Neural progenitor cell (in vitro differentiated cells): Measurements from ENCODE around the gene TRABD2B. TPM values are rescaled to one million over a fixed set of nuclear protein-coding genes. Genes with fewer than 3 reads are reported as not detected.

Source experiments
- DNase-seq: peaks from one replicate; pipeline ENCODE4 v3.0.0-alpha.2; 2016; ENCODE audit warnings: low spot score
- H2AFZ ChIP-seq: fragments of 200-600 bp; sonication (generic); replicated peaks from 2 replicates; pipeline ENCODE4 v1.6.1; 2016; ENCODE audit warnings: antibody characterized with exemption
- H3F3A ChIP-seq: fragments of 200-600 bp; sonication (generic); 2 replicates; pipeline ENCODE4 v1.6.1; 2016; ENCODE audit warnings: antibody characterized with exemption, low read depth
- H3K27ac ChIP-seq: fragments of 200-600 bp; sonication (generic); 2 replicates; pipeline ENCODE4 v1.5.1; 2016; ENCODE audit warnings: mild to moderate bottlenecking
- H3K27me3 ChIP-seq: fragments of 200-600 bp; sonication (generic); 2 replicates; pipeline ENCODE4 v1.6.1; 2016; ENCODE audit warnings: mild to moderate bottlenecking, moderate library complexity
- H3K36me3 ChIP-seq: fragments of 200-600 bp; sonication (generic); 2 replicates; pipeline ENCODE4 v1.5.1; 2016
- H3K4me1 ChIP-seq: fragments of 200-600 bp; sonication (generic); 2 replicates; pipeline ENCODE4 v1.6.1; 2016; ENCODE audit warnings: mixed run types
- H3K4me2 ChIP-seq: fragments of 200-600 bp; sonication (generic); 2 replicates; pipeline ENCODE4 v1.6.1; 2016
- H3K4me3 ChIP-seq: fragments of 200-600 bp; sonication (generic); 2 replicates; pipeline ENCODE4 v1.5.1; 2016
- H3K79me2 ChIP-seq: fragments of 200-600 bp; sonication (generic); 2 replicates; pipeline ENCODE4 v1.6.1; 2016; ENCODE audit warnings: low read depth
- H3K9ac ChIP-seq: fragments of 200-600 bp; sonication (generic); 2 replicates; pipeline ENCODE4 v1.6.1; 2016
- H3K9me3 ChIP-seq: fragments of 200-600 bp; sonication (generic); 2 replicates; pipeline ENCODE4 v1.5.1; 2016; ENCODE audit warnings: low read depth
- H4K20me1 ChIP-seq: fragments of 200-600 bp; sonication (generic); 2 replicates; pipeline ENCODE4 v1.6.1; 2016; ENCODE audit warnings: low read depth
- H3K27ac Mint-ChIP-seq: 3 replicates; pipeline ENCODE4 v1.8.0; 2021; ENCODE audit warnings: mixed read lengths
- H3K27me3 Mint-ChIP-seq: 2 replicates; pipeline ENCODE4 v1.8.0; 2022; ENCODE audit warnings: low read depth, mild to moderate bottlenecking, inconsistent platforms, moderate library complexity, mixed read lengths; ENCODE audit not compliant: insufficient read depth
- H3K36me3 Mint-ChIP-seq: 3 replicates; pipeline ENCODE4 v1.8.0; 2021; ENCODE audit warnings: mixed read lengths
- H3K4me1 Mint-ChIP-seq: 3 replicates; pipeline ENCODE4 v1.8.0; 2021; ENCODE audit warnings: mixed read lengths
- H3K4me3 Mint-ChIP-seq: 3 replicates; pipeline ENCODE4 v1.8.0; 2021; ENCODE audit warnings: mild to moderate bottlenecking, moderate library complexity, mixed read lengths
- H3K9me3 Mint-ChIP-seq: 3 replicates; pipeline ENCODE4 v1.8.0; 2020; ENCODE audit warnings: mixed read lengths
- EZH2 ChIP-seq: fragments of 200-600 bp; sonication (generic); IDR thresholded peaks from 2 replicates; pipeline ENCODE4 v1.6.1; 2017; ENCODE audit warnings: antibody characterized with exemption, mild to moderate bottlenecking, moderate library complexity
- EZH2phosphoT487 ChIP-seq: fragments of 200-600 bp; sonication (generic); IDR thresholded peaks from 2 replicates; pipeline ENCODE4 v1.6.1; 2017; ENCODE audit warnings: antibody characterized with exemption
- total RNA-seq: library from RNA; depleted of rRNA; stranded (reverse); fragments of >200 nt; gene quantifications from 2 replicates; pipeline ENCODE4 v1.2.3, GENCODE V29; 2015; ENCODE audit warnings: low replicate concordance
- TF ChIP-seq, protein P1 (sequence below): fragments of 200-600 bp; sonication (generic); IDR thresholded peaks from 2 replicates; pipeline ENCODE4 v1.5.1; 2017; ENCODE audit warnings: antibody characterized with exemption, mild to moderate bottlenecking

TRABD2B gene
- total RNA-seq, 1 donor from 2014 or later, result 0.09 TPM

DNA sequence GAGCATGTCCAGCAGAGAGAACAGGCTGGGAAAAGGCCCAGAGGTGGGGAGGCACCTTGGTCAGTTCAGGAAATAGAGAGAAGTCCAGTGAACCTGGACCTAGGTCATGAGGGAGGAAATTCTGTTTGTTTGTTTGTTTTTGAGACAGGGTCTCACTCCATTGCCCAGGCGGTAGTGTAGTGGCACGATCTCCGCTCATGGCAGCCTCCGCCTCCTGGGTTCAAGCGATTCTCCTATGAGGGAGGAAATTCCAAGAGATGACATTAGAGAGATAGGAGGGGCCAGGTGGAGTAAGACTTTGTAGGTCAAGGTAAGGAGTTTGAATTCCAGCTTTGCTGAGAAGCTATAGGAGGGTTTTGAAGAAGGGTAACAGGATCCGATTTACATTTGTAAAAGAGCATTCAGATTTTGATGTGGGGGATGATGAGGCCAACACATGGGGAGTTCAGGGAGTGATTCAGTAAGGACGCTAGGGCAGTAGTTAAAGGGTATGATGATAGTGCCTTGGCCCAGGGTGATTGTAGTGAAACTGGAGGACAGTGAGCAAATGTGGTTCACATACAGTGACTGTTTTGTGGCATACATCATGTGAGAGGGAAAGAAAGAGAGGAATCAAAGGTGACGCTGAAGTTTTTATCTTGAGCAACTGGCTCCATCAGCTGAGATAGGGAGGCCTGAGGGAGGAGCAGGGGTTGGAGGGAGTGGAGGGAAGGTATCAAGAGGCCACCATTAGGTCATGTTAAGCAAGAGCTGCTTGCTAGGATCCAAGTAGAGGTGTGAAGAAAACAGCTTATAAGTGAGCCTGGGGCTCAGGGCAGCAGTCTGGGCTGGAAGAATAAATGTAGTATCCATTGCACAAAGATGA, 8.3 kb upstream of the TRABD2B start:
- no peaks in the 10 kb centered on the region for H3K9me3 Mint-ChIP-seq

DNA sequence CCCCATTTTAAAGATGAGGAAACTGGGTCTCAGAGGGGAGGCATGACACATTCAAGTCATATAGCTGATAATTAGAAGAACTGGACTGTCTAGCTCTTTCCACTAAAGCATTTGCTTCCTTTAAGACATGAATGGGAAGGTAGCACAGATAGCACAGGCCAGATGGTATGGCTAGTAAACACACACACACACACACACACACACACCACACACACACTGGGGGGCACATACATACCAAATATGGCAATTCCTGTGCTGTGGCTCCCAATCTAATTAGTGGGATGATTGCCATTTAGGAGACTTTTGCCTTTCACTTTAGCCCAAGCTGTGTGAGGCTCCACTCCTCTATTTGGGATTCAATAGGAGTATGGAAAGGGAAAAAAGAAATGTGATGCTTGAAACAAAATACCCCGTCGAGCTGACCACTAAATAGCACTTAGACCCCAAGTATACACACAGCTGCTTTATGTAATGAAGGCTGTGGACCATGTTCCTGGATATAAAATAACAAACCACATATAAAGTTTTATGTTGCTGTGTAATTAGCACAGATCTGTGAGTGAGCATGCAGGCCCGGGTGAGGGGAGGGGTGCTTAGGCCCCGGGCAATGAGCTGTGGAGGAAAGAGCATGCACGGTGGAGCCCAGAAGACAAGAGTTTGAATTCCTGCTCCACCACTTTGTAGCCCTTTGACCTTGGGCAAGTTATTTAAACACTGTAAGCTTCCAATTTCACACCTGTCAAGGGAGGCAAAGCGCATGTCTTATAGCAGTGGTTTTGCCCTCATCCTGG, 6.8 kb upstream of the TRABD2B start:
- Histone ChIP-seq H3K4me1 (peaks cover 13% of the 10 kb centered on the region), H2AFZ (no peak overlapping the region), H3K4me3 (no peak overlapping the region), H3K27me3 (peaks cover 38% of the 10 kb centered on the region), H3K9me3 (no peaks in the 10 kb centered on the region), H3F3A (peaks cover 13% of the 10 kb centered on the region), H3K27ac (no peak overlapping the region), H3K79me2 (no peaks in the 10 kb centered on the region), H3K9ac (no peak overlapping the region), H4K20me1 (peaks cover 5% of the 10 kb centered on the region), H3K4me2 (no peak overlapping the region), H3K36me3 (no peaks in the 10 kb centered on the region)
- TF ChIP-seq EZH2, result no peak
- no peak for TF ChIP-seq EZH2phosphoT487
- TF ChIP-seq, protein P1, sequence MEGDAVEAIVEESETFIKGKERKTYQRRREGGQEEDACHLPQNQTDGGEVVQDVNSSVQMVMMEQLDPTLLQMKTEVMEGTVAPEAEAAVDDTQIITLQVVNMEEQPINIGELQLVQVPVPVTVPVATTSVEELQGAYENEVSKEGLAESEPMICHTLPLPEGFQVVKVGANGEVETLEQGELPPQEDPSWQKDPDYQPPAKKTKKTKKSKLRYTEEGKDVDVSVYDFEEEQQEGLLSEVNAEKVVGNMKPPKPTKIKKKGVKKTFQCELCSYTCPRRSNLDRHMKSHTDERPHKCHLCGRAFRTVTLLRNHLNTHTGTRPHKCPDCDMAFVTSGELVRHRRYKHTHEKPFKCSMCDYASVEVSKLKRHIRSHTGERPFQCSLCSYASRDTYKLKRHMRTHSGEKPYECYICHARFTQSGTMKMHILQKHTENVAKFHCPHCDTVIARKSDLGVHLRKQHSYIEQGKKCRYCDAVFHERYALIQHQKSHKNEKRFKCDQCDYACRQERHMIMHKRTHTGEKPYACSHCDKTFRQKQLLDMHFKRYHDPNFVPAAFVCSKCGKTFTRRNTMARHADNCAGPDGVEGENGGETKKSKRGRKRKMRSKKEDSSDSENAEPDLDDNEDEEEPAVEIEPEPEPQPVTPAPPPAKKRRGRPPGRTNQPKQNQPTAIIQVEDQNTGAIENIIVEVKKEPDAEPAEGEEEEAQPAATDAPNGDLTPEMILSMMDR, result no peak
- Mint-ChIP-seq H3K27me3 (peaks cover 6% of the 10 kb centered on the region), H3K27ac (no peak overlapping the region), H3K9me3 (no peaks in the 10 kb centered on the region), H3K36me3 (no peaks in the 10 kb centered on the region), H3K4me3 (no peak overlapping the region), H3K4me1 (peaks cover 23% of the 10 kb centered on the region)
- DNase-seq, result peak; percentile 36

More for the DNA sequence above, 8.3 kb upstream of the TRABD2B start:
- H3K9me3 ChIP-seq, result no peaks in the 10 kb centered on the region
- no peak overlapping the region for H3K27ac Mint-ChIP-seq
- H3K4me1 Mint-ChIP-seq, result peaks cover 23% of the 10 kb centered on the region
- no peak overlapping the region for H3K4me3 ChIP-seq
- H2AFZ ChIP-seq, result no peak overlapping the region
- no peaks in the 10 kb centered on the region for H3K36me3 Mint-ChIP-seq
- peaks cover 13% of the 10 kb centered on the region for H3K4me1 ChIP-seq
- no peaks in the 10 kb centered on the region for H3K79me2 ChIP-seq
- no peaks in the 10 kb centered on the region for H3K36me3 ChIP-seq
- H3K27ac ChIP-seq, result no peak overlapping the region
- H4K20me1 ChIP-seq, result peaks cover 5% of the 10 kb centered on the region
- TF ChIP-seq EZH2phosphoT487, result no peak
- TF ChIP-seq EZH2, result no peak
- TF ChIP-seq, protein P1, result no peak
- no peak for DNase-seq
- H3K27me3 Mint-ChIP-seq, result peaks cover 4% of the 10 kb centered on the region
- H3F3A ChIP-seq, result peaks cover 13% of the 10 kb centered on the region
- peaks cover 23% of the 10 kb centered on the region for H3K27me3 ChIP-seq
- H3K9ac ChIP-seq, result no peak overlapping the region
- H3K4me2 ChIP-seq, result no peak overlapping the region
- no peak overlapping the region for H3K4me3 Mint-ChIP-seq

DNA sequence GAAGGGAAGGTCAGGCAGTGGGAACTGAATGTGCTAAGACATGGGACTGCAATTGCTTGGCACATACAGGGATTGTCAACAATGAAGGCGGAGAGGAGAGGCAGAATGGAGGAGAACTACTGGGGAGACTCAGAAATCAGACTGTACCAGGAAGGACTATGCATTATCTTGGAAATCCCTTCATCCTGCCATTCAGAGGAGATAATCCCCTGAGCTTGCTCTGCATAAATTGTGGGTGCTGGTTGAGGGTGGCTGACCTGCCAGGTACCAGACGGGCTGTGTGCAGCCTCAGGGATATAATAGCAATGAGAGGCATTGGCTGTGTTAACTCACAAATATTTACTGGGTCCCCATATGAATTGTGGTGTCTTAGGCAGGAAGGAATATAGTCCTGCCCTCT, 5.0 kb upstream of the TRABD2B start:
- H3K4me3 Mint-ChIP-seq, result no peak overlapping the region
- DNase-seq, result no peak
- H3K36me3 Mint-ChIP-seq, result no peaks in the 10 kb centered on the region
- peak overlapping the region; percentile 19 for H3K4me2 ChIP-seq
- peaks cover 19% of the 10 kb centered on the region for H3K4me1 ChIP-seq
- H3K27me3 Mint-ChIP-seq, result peaks cover 11% of the 10 kb centered on the region
- no peak overlapping the region for H3K27ac Mint-ChIP-seq
- no peak overlapping the region for H3K4me3 ChIP-seq
- TF ChIP-seq, protein P1, result no peak
- TF ChIP-seq EZH2, result no peak
- TF ChIP-seq EZH2phosphoT487, result no peak
- peaks cover 13% of the 10 kb centered on the region for H3F3A ChIP-seq
- peaks cover 5% of the 10 kb centered on the region for H4K20me1 ChIP-seq
- H3K27me3 ChIP-seq, result peaks cover 52% of the 10 kb centered on the region
- H3K9me3 Mint-ChIP-seq, result no peaks in the 10 kb centered on the region
- H2AFZ ChIP-seq, result no peak overlapping the region
- no peaks in the 10 kb centered on the region for H3K79me2 ChIP-seq
- H3K9me3 ChIP-seq, result no peaks in the 10 kb centered on the region
- no peak overlapping the region for H3K27ac ChIP-seq
- no peaks in the 10 kb centered on the region for H3K36me3 ChIP-seq
- peaks cover 34% of the 10 kb centered on the region for H3K4me1 Mint-ChIP-seq
- no peak overlapping the region for H3K9ac ChIP-seq
